Activated T-helper 17 cell treated with anti-CD3 and anti-CD28 coated beads, Interleukin-2, amount 50 U/mL, for 72 hours (primary cell): Measurements from ENCODE around the gene DEPDC5. TPM values are rescaled to one million over a fixed set of nuclear protein-coding genes. Genes with fewer than 3 reads are reported as not detected.
A peak's percentile ranks its signal among the peaks of the same experiment; 100 is the strongest.

Source experiments
- ATAC-seq: fragments of 150-1000 bp; cut with Tn5 transposase; replicated peaks from 2 replicates; pipeline ENCODE4 v1.10.0; 2021; ENCODE audit warnings: mild to moderate bottlenecking, moderate library complexity
- H3K27ac Mint-ChIP-seq: one replicate; pipeline ENCODE4 v1.8.0; 2022; ENCODE audit warnings: mixed read lengths
- H3K27me3 Mint-ChIP-seq: one replicate; pipeline ENCODE4 v1.8.0; 2022; ENCODE audit warnings: mixed read lengths
- H3K36me3 Mint-ChIP-seq: one replicate; pipeline ENCODE4 v1.8.0; 2022; ENCODE audit warnings: low read depth, mild to moderate bottlenecking, mixed read lengths
- H3K4me1 Mint-ChIP-seq: one replicate; pipeline ENCODE4 v1.8.0; 2022; ENCODE audit warnings: mixed read lengths
- H3K4me3 Mint-ChIP-seq: one replicate; pipeline ENCODE4 v1.8.0; 2022; ENCODE audit warnings: mild to moderate bottlenecking, mixed read lengths
- H3K9me3 Mint-ChIP-seq: one replicate; pipeline ENCODE4 v1.8.0; 2022; ENCODE audit warnings: mixed read lengths
- total RNA-seq, 2 donors: library from RNA; stranded (reverse); gene quantifications; one replicate each; pipeline ENCODE4 v1.2.3, GENCODE V29; 2022

The DEPDC5 gene
- total RNA-seq, 2 donors from 2014 or later: 50.0 to 57.1 TPM

DNA sequence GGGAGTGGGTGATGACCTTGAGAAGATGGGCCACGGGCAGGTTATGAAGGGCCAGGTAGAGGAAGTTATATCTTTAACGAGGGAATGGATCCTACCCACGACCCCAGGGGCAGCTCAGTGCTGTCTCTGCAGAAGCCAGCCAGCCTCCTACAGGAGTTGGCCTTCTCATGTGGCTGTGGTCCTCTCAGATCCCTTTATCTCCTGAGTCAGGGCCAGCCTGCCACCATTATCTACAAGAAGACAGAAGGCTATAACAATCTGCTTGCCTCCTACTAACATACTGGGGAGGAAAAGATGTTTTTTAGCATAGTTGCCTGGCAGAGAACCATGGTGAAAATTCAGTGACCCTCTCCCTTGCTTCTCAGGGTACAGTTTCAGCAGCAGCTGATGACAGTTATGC lies 183.5 kb downstream of the DEPDC5 start:
- Mint-ChIP-seq H3K4me3 (no peak overlapping the region), H3K36me3 (no peaks in the 10 kb centered on the region), H3K27ac (no peak overlapping the region), H3K27me3 (no peaks in the 10 kb centered on the region), H3K4me1 (peaks cover 4% of the 10 kb centered on the region), H3K9me3 (no peaks in the 10 kb centered on the region)
- no peak for ATAC-seq

DNA sequence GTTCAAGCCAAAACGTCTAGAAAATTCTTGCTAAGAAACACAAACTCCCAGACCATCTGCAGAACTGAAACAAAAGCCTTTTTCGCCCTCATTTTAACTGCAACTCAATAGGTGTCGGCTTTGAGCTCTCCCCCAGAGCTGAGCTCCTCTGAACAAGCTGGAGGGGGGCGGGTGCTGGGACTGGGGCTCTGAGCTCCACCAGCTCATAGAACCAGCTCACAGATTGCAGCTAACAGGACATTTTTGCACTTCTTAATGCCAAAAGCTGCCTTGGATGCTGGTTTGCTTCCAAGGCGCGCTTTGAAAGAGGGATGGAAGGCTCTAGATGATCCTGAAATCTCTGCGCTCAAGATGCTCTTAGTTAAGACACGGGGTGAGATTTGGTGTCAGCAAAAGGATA lies 184.5 kb downstream of the DEPDC5 start:
- ATAC-seq: no peak
- H3K36me3 Mint-ChIP-seq: no peaks in the 10 kb centered on the region
- H3K27me3 Mint-ChIP-seq: no peaks in the 10 kb centered on the region
- H3K27ac Mint-ChIP-seq: no peak overlapping the region
- H3K9me3 Mint-ChIP-seq: no peaks in the 10 kb centered on the region
- peaks cover 5% of the 10 kb centered on the region for H3K4me1 Mint-ChIP-seq
- no peak overlapping the region for H3K4me3 Mint-ChIP-seq

DNA sequence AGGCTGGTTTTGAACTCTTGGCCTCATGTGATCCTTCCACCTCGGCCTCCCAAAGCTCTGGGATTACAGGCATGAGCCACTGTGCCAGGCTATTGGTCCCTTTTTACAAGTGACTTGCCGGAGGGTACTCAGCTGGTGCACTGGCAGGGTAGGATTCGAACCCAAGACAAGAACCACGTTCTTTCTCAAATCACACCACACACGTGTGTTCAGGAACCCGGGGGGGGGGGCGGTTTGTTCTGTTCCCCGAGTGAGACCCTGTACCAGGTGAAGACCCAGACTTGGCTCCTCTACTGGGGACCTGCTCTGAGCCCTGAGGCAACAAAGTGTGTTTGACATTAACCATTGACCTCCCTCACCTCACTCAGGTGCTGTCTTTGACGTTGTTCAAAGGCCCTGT lies 186.7 kb downstream of the DEPDC5 start:
- no peaks in the 10 kb centered on the region for H3K27me3 Mint-ChIP-seq

DNA sequence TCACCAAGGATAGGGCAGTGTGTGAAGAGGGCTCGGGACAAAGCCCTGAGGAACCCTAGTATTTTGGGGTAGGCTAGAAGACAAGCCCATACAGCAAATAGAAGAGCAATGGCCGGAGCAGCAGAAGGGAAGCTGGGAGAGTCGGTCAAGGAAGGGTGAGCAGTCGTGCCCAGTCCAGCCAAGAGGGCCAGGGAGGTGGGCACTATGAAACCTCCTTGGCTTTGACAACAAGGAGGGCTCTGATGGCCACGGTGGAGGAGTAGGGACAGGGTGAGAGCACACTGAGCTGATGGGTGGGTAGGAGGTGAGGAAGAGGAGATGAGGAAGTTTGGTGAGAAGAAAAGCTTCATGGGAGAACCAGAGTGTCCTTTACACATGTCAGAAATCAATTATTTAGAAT lies 188.3 kb downstream of the DEPDC5 start:
- H3K9me3 Mint-ChIP-seq: no peaks in the 10 kb centered on the region
- H3K27me3 Mint-ChIP-seq: no peaks in the 10 kb centered on the region
- H3K4me1 Mint-ChIP-seq: peaks cover 7% of the 10 kb centered on the region
- H3K4me3 Mint-ChIP-seq: peak overlapping the region; percentile 86
- peaks cover 2% of the 10 kb centered on the region for H3K36me3 Mint-ChIP-seq
- H3K27ac Mint-ChIP-seq: peak overlapping the region; percentile 3
- no peak for ATAC-seq

More for the DNA sequence above, 186.7 kb downstream of the DEPDC5 start:
- no peaks in the 10 kb centered on the region for H3K36me3 Mint-ChIP-seq
- no peak overlapping the region for H3K27ac Mint-ChIP-seq
- H3K4me3 Mint-ChIP-seq: no peak overlapping the region
- no peak for ATAC-seq
- no peaks in the 10 kb centered on the region for H3K9me3 Mint-ChIP-seq
- H3K4me1 Mint-ChIP-seq: peaks cover 5% of the 10 kb centered on the region

DNA sequence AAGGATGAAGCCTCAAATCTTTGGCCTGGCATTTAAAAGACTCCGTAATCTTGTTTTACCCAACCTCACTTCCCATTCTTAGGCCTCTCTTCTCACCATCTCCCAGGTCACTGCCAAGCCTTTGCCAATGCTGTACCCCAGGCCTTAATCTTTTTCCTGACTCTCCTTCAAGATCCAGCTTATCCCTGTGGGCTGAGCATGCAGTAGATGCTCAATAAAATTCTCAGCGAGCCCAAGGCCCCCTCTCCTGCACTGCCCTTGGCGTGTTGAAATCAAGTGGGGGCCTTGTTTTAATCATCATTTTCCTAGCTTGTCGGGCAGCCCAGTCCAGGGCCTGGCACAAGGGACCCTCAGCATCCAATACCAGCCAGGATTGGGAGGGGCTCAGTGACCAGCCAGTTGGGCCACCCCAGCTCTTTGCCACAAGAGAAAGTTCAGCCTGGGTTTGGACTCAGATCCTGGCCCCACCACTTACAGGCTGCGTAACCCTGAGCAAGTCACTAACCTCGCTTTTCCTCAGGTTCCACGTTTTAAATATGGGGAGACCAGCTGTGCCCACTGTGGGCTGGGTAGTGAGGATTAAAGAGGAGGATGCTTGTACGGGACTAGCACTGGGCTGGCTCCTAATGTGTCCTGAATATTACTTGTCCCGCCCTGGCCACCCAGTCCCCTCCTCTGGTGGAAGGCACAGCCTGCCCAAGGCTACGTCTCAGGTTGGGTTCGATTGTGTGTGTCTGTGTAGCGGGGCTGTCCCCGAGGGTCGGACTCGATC lies 189.6 kb downstream of the DEPDC5 start:
- peak overlapping the region; percentile 86 for H3K4me3 Mint-ChIP-seq

DNA sequence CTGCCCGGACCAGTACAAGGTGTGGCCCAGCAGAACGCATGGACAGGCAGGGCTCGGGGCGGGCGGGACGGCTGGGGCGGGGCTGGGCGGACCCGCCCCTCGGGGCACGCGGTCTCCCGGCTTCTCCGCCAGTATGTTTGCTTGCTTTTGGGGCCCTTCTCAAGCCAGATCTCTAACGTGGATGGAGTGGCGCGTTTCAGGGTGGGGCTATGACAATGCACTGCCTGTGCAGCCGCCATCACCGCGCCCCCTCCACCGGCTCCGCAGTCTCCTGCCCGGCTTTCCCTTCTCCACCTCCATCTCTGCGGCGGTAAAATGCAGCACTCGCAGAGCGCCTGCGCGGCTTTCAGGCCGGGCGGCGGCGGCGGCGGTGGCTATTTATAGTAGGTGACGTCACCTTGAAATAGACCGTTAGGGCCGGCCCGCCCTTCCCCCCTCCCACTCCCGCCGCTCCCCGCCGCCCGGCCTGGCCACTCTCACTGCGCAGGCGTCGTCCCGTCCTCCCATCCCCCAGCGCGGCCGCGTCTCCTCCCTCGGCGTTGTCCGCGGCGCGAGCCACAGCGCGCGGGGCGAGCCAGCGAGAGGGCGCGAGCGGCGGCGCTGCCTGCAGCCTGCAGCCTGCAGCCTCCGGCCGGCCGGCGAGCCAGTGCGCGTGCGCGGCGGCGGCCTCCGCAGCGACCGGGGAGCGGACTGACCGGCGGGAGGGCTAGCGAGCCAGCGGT lies 190.3 kb downstream of the DEPDC5 start, which contains the start of gene YWHAH:
TSS of gene YWHAH (plus strand) at position 558 of the 722 bp plus-strand sequence. CDS start 199 bp downstream, outside the sequence.
- H3K4me3 Mint-ChIP-seq: peak within 1 kb of the TSS; percentile 86
- H3K27me3 Mint-ChIP-seq: no peaks in the 10 kb centered on the region
- peaks cover 23% of the 10 kb centered on the region for H3K36me3 Mint-ChIP-seq
- H3K9me3 Mint-ChIP-seq: no peaks in the 10 kb centered on the region
- H3K27ac Mint-ChIP-seq: peak within 1 kb of the TSS; percentile 75
- peaks cover 13% of the 10 kb centered on the region for H3K4me1 Mint-ChIP-seq
- ATAC-seq: peak; percentile 76

More for the DNA sequence above, 189.6 kb downstream of the DEPDC5 start:
- Mint-ChIP-seq H3K27me3 (no peaks in the 10 kb centered on the region), H3K27ac (peak overlapping the region; percentile 75), H3K9me3 (no peaks in the 10 kb centered on the region), H3K4me1 (peaks cover 13% of the 10 kb centered on the region), H3K36me3 (peaks cover 15% of the 10 kb centered on the region)
- no peak for ATAC-seq

DNA sequence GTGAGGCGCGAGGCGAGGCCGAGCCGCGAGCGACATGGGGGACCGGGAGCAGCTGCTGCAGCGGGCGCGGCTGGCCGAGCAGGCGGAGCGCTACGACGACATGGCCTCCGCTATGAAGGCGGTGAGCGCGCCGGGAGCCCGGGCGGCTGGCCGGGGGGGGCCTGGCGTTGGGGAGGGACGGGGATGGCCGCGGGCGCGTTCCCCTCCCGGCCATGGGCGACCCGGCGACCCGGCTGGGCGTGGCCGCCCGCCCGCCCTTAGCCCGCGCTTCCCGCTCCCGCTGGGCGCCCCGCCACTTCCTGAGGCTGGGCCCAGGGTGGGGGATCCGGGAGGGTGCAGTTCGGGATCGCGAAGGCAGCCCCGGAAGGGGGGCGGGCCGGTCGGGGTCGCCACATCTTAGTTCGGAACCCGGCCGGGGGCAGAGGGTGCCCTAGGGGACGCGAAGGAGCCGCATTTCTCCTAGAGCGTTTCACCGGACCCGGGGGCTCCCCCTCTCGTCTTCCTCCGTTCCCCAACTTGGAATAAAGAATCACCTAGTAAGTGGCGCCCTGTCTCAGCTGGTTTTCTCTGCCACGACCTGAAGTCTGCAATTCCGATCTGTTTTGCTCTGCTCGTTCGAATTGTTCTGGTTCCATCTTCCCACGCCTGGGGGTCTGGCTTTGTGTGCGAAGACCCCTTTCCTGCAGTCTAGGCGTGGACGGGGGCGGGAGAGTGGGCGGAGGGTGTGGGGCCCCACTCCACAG lies 191.1 kb downstream of the DEPDC5 start:
- Mint-ChIP-seq H3K9me3 (no peaks in the 10 kb centered on the region), H3K4me1 (peaks cover 13% of the 10 kb centered on the region), H3K36me3 (peaks cover 30% of the 10 kb centered on the region), H3K4me3 (peak overlapping the region; percentile 86), H3K27me3 (no peaks in the 10 kb centered on the region), H3K27ac (no peak overlapping the region)
- peak; percentile 27 for ATAC-seq

DNA sequence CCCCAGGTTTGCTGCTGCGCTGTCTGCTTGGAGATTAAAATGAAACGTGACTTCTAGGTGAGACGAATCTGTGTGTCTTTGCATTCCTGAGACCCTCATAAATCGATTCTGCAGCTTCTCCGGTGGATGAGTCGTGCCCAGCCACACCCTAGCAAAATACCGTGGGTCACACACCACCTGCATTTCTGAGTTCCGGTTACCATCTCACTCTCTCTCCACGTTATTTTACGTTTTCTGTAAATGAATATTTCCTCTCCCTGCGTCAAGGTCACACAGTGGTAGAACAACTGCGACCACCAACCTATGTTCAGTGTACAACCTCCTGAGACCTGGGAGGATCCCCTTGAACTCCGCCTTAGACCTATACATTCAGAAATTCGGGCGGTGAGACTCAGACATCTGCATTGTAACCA lies 191.6 kb downstream of the DEPDC5 start:
- Mint-ChIP-seq H3K27me3 (no peaks in the 10 kb centered on the region), H3K36me3 (peaks cover 36% of the 10 kb centered on the region), H3K4me1 (peaks cover 16% of the 10 kb centered on the region), H3K4me3 (no peak overlapping the region), H3K9me3 (no peaks in the 10 kb centered on the region), H3K27ac (no peak overlapping the region)
- no peak for ATAC-seq

DNA sequence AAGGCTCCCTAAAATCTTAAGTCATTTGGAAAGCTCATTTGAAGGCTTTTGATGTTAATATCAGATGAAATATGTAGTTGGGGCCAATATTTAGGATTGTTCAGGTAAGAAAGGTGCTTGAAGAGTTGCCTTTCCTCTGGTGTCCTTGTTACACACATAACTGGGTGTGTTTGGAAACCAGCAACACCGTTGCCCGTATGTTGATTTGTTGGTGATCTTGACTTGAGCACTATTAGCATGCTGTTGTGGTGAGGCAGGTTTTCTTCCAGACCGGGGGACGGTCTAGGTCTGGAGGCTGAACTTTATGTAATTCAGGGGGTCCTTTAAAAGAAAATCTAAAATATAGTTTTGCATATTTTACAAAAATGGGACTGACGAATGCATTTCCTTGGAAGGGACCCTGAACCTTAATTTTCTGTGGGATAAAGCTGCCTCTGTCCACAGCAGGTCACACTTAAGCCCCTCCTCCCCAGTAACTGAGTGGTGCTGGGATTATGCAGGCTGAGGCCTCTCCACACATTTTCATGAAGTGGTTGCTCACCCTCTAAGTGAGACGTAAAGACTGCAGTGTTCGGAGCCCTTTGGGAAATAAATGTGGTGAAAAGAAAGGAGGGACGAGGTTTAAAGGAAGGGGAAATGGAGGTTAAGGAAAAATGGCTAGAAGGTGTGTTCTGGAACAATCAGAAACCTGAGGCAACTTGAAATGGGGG lies 192.3 kb downstream of the DEPDC5 start:
- Mint-ChIP-seq H3K27me3 (no peaks in the 10 kb centered on the region), H3K4me3 (no peak overlapping the region), H3K36me3 (peaks cover 43% of the 10 kb centered on the region), H3K4me1 (peaks cover 21% of the 10 kb centered on the region), H3K9me3 (no peaks in the 10 kb centered on the region), H3K27ac (no peak overlapping the region)
- no peak for ATAC-seq

DNA sequence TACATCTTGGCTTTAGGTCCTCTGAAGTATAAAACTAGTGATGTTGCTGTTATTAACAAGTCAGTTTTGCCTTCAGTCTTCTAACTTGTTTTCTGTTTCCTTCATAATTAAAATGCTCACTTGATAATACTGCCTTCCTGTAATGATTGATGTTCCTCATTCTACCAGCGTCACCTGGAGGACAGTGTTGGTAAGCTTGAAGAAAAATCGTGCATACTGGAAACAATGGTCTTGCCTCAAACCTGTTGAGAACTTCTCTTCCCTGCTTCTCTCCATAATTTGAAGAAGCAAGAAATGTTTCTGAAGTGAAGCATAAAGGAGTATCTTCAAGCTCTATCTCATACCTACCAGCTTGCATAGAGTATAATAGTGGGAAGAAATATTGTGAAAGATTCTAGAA lies 193.5 kb downstream of the DEPDC5 start:
- Mint-ChIP-seq H3K9me3 (no peaks in the 10 kb centered on the region), H3K4me1 (peaks cover 28% of the 10 kb centered on the region), H3K27ac (peak overlapping the region; percentile 22), H3K36me3 (peaks cover 54% of the 10 kb centered on the region), H3K4me3 (no peak overlapping the region), H3K27me3 (no peaks in the 10 kb centered on the region)
- ATAC-seq: no peak

DNA sequence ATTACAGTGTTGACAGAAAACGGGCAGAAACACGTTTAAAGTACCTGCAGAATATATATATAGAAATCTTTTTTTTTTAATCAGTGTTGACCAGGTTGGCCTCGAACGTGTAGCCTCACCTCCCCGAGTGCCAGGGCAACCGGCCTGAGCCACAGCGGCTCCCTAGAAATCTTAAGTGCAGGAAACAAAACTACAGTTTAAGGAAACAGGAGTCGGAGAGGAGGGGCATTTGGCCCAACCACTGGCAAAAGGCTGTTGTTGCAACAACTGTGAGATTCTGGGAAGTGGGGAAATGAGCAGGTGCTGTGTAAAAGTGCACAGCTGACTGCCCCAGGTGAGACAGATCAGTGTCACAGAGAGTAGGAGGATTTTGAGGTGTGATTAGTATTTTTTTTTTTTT lies 194.2 kb downstream of the DEPDC5 start:
- no peaks in the 10 kb centered on the region for H3K9me3 Mint-ChIP-seq
- H3K4me1 Mint-ChIP-seq: peaks cover 31% of the 10 kb centered on the region
- H3K4me3 Mint-ChIP-seq: no peak overlapping the region
- no peaks in the 10 kb centered on the region for H3K27me3 Mint-ChIP-seq
- peaks cover 61% of the 10 kb centered on the region for H3K36me3 Mint-ChIP-seq
- no peak for ATAC-seq
- peak overlapping the region; percentile 40 for H3K27ac Mint-ChIP-seq

DNA sequence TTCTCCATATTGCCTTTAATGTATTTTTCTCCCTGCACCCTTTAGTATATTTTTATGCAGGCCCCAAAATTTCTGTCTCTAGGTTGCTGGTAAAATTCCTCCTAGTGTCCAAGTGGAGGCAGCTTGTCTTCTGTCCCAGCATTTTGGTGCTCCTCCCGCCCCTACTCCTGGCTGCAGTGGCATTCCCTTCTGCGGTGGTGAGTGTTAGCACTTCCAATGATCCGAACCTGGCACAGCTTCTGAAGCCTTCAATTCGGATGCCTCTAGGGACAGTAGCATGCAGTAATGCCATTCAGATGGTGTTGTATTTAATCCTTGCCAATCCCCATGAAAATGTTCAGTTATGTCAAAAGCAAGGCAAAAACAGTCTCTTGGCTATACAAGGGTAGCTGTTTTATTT lies 196.4 kb downstream of the DEPDC5 start:
- peaks cover 84% of the 10 kb centered on the region for H3K36me3 Mint-ChIP-seq
- H3K9me3 Mint-ChIP-seq: peaks cover 4% of the 10 kb centered on the region
- H3K4me3 Mint-ChIP-seq: peak overlapping the region; percentile 77
- peaks cover 54% of the 10 kb centered on the region for H3K4me1 Mint-ChIP-seq
- peak overlapping the region; percentile 92 for H3K27ac Mint-ChIP-seq
- ATAC-seq: no peak
- H3K27me3 Mint-ChIP-seq: no peaks in the 10 kb centered on the region

DNA sequence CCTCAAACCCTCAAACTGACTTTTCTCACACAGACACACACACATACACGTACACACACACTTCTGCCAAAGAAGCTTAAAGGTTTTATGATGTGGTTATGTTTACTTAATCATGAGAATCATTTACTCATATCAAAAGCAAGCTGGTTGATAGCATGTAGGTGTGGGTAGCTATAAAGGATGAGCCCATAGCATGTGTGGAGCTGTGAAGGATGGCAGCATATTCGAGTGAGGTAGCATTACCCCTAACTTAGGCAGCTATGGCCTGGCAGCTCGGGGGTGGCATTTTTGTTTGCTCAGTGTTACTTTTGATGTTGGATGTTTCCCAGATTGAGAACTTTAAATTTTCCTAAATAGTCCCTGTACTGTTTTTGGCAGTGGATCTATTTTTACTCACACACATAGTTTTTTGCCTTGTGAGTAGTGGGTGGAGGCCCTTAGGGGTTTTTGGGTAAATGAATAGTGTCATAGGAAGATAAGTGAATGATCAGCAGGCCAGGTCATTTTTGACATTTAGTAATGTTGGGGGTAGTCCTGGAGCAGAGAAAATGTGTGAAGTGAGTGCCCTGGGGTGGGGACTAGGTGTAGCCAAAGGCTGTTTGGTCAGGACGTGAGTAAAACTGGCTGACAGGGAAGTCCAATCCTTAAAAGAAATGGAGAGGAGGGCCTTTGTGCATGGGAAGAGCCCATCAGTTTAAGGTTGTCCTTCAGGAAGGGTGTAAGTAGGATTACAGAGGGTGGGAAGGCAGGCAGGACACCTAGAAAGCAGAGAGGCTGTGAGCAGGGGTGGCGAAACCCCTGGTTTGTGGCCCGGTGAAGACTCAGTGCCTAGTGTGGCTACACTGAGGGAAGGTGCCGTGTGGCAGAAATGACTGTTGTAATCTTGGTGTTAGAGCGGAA lies 197.6 kb downstream of the DEPDC5 start:
- peak overlapping the region; percentile 77 for H3K4me3 Mint-ChIP-seq
- H3K9me3 Mint-ChIP-seq: peaks cover 4% of the 10 kb centered on the region
- no peaks in the 10 kb centered on the region for H3K27me3 Mint-ChIP-seq
- H3K36me3 Mint-ChIP-seq: peaks cover 96% of the 10 kb centered on the region
- peaks cover 63% of the 10 kb centered on the region for H3K4me1 Mint-ChIP-seq
- peak; percentile 80 for ATAC-seq
- H3K27ac Mint-ChIP-seq: peak overlapping the region; percentile 92
